C4-2B (cell line): ENCODE data around the gene RNPEP.

Experiments used
- CTCF ChIP-seq: fragments of 450-650 bp; conservative IDR thresholded peaks from 2 replicates; pipeline ENCODE4 v1.5.1; 2017; ENCODE audit warnings: mild to moderate bottlenecking
- ZFX ChIP-seq: fragments of 450-650 bp; IDR thresholded peaks from 2 replicates; pipeline ENCODE4 v1.6.1; 2017

- TF ChIP-seq CTCF = no peak
- no peak for TF ChIP-seq ZFX
These were observed 46.8 kb downstream of the RNPEP start for GRCh38 chr1:202029171-202029665.
